K562 (cell line): ENCODE measurements around the gene EVA1A.
"Not testable (repeated sequence)": the region's sequence is repeated elsewhere in the genome, so short reads cannot be mapped to it uniquely, and the experiment has no call there.

ENCODE experiments used
- CEBPB ChIP-seq: fragments of 450-650 bp; IDR thresholded peaks from 2 replicates; pipeline ENCODE4 v1.6.1; 2016; ENCODE audit warnings: missing genetic modification characterization, missing compliant biosample characterization
- FOXK1 ChIP-seq: sonication (generic); formaldehyde crosslinking; IDR thresholded peaks from 2 replicates; pipeline ENCODE4 v1.8.0; 2022; ENCODE audit warnings: missing genetic modification reagents, mild to moderate bottlenecking, borderline replicate concordance
- MAZ ChIP-seq, 2 experiments: fragments of 450-650 bp in 1 of 2; sonication (generic) in 1 of 2; formaldehyde crosslinking; IDR thresholded peaks in 1 of 2; conservative IDR thresholded peaks in 1 of 2; 2 replicates each; pipeline versions ENCODE4 v1.4.0 to v1.5.0; 2020; ENCODE audit warnings: mild to moderate bottlenecking in 1 of 2, missing genetic modification reagents in 1 of 2
- MCM2 ChIP-seq: fragments of 450-650 bp; IDR thresholded peaks from 2 replicates; pipeline ENCODE4 v1.6.1; 2017; ENCODE audit warnings: low read depth, mild to moderate bottlenecking
- MTF1 ChIP-seq: fragments of 250-450 bp; sonication (Bioruptor Pico); IDR thresholded peaks from 2 replicates; pipeline ENCODE4 v1.9.0; 2021; ENCODE audit warnings: moderate library complexity, mild to moderate bottlenecking, inconsistent platforms, borderline replicate concordance
- MYC ChIP-seq, 2 experiments: fragments of 250-450 bp in 1 of 2; sonication (Bioruptor Pico) in 1 of 2; IDR thresholded peaks; 2 replicates each; pipeline versions ENCODE4 v1.5.1 to v1.6.1; 2012 to 2021; ENCODE audit warnings: low read depth in 2 of 2, borderline replicate concordance in 1 of 2, improper control_type of control experiment in 1 of 2, low read length in 1 of 2, mild to moderate bottlenecking in 1 of 2, moderate library complexity in 1 of 2
- POLR2AphosphoS5 ChIP-seq: IDR thresholded peaks from 2 replicates; pipeline ENCODE4 v1.6.1; 2011; ENCODE audit warnings: mild to moderate bottlenecking, low read depth, low read length, moderate library complexity; ENCODE audit not compliant: control insufficient read depth, insufficient read depth
- PYGO2 ChIP-seq: fragments of 450-650 bp; IDR thresholded peaks from 2 replicates; pipeline ENCODE4 v1.6.1; 2016; ENCODE audit warnings: mild to moderate bottlenecking, missing genetic modification characterization, moderate library complexity, missing compliant biosample characterization
- RBFOX2 ChIP-seq: fragments of 200-400 bp; formaldehyde crosslinking; IDR thresholded peaks from 2 replicates; pipeline ENCODE4 v1.6.1; 2017; ENCODE audit warnings: low read depth, mild to moderate bottlenecking, low read length, moderate library complexity
- SREBF2 ChIP-seq: sonication (generic); formaldehyde crosslinking; IDR thresholded peaks from 2 replicates; pipeline ENCODE4 v1.4.0; 2020; ENCODE audit warnings: mild to moderate bottlenecking, missing genetic modification reagents
- TARDBP ChIP-seq: fragments of 450-650 bp; IDR thresholded peaks from 2 replicates; pipeline ENCODE4 v1.6.1; 2016
- ZNF830 ChIP-seq: fragments of 250-450 bp; sonication (Bioruptor Pico); IDR thresholded peaks from 2 replicates; pipeline ENCODE4 v1.5.0; 2021; ENCODE audit warnings: mild to moderate bottlenecking
- TF ChIP-seq, protein P1 (sequence below), 3 experiments: IDR thresholded peaks in 2 of 3; conservative IDR thresholded peaks in 1 of 3; 2 replicates each; pipeline ENCODE4 v1.5.1; 2011 to 2012; ENCODE audit warnings: low read length in 3 of 3, mild to moderate bottlenecking in 3 of 3, control low read depth in 2 of 3, improper control_type of control experiment in 1 of 3, inconsistent platforms in 1 of 3, low read depth in 1 of 3, mixed read lengths in 1 of 3, moderate library complexity in 1 of 3; ENCODE audit not compliant: insufficient read depth in 2 of 3

DNA sequence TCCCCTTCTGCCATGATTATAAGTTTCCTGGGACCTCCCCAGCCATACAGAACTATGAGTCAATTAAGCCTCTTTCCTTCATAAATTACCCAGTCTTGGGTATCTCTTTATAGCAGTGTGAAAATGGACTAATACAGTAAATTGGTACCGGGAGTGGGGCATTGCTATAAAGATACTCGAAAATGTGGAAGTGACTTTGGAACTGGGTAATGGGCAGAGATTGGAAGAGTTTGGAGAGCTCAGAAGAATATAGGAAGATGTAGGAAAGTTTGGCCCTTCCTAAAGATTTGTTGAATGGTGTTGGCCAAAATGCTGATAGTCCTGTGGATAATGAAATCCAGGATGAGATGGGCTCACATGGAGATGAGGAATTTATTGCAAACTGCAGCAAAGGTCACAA is 74.0 kb downstream of the EVA1A start:
- not testable (repeated sequence) for TF ChIP-seq ZNF830 (CRISPR knock-in tag); CEBPB (tag); POLR2AphosphoS5; MTF1 (CRISPR knock-in tag); MAZ (CRISPR knock-in tag; conservative IDR thresholded peaks at IDR 0.05 in 1 of 2, IDR thresholded peaks at IDR 0.05 in 1 of 2); TARDBP; FOXK1 (CRISPR knock-in tag); SREBF2; RBFOX2; MCM2; MYC (IDR thresholded peaks at IDR 0.05; ENCODE audit: low read depth, low read length); MYC (CRISPR knock-in tag; IDR thresholded peaks at IDR 0.05; ENCODE audit: borderline replicate concordance, low read depth); PYGO2 (tag)
- TF ChIP-seq, protein P1, sequence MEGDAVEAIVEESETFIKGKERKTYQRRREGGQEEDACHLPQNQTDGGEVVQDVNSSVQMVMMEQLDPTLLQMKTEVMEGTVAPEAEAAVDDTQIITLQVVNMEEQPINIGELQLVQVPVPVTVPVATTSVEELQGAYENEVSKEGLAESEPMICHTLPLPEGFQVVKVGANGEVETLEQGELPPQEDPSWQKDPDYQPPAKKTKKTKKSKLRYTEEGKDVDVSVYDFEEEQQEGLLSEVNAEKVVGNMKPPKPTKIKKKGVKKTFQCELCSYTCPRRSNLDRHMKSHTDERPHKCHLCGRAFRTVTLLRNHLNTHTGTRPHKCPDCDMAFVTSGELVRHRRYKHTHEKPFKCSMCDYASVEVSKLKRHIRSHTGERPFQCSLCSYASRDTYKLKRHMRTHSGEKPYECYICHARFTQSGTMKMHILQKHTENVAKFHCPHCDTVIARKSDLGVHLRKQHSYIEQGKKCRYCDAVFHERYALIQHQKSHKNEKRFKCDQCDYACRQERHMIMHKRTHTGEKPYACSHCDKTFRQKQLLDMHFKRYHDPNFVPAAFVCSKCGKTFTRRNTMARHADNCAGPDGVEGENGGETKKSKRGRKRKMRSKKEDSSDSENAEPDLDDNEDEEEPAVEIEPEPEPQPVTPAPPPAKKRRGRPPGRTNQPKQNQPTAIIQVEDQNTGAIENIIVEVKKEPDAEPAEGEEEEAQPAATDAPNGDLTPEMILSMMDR (IDR thresholded peaks at IDR 0.05 in 2 of 3, conservative IDR thresholded peaks at IDR 0.05 in 1 of 3; ENCODE audit: insufficient read depth in 2 of 3, low read depth in 1 of 3, low read length in 3 of 3), result not testable (repeated sequence)
